Smooth muscle cell (in vitro differentiated cells): ENCODE measurements around the gene DMAC1. TPM values are rescaled to one million over a fixed set of nuclear protein-coding genes. Genes with fewer than 3 reads are reported as not detected.

Source experiments
- DNase-seq: peaks from one replicate; lab custom pipeline; 2025; ENCODE audit not compliant: unreplicated experiment; lab: John Stamatoyannopoulos, UW
- H2AFZ ChIP-seq: fragments of 200-600 bp; sonication (generic); 2 replicates; pipeline ENCODE4 v1.6.0; 2016; ENCODE audit warnings: antibody characterized with exemption, low read depth, mild to moderate bottlenecking
- H3F3A ChIP-seq: fragments of 200-600 bp; sonication (generic); 2 replicates; pipeline ENCODE4 v1.6.0; 2017; ENCODE audit warnings: antibody characterized with exemption, low read depth
- H3K27ac ChIP-seq: fragments of 200-600 bp; sonication (generic); 2 replicates; pipeline ENCODE4 v1.5.1; 2016; ENCODE audit warnings: low read depth, mild to moderate bottlenecking
- H3K27me3 ChIP-seq: fragments of 200-600 bp; sonication (generic); 2 replicates; pipeline ENCODE4 v1.6.1; 2016; ENCODE audit warnings: low read depth, mild to moderate bottlenecking
- H3K36me3 ChIP-seq: fragments of 200-600 bp; sonication (generic); 2 replicates; pipeline ENCODE4 v1.5.1; 2016; ENCODE audit warnings: low read depth
- H3K4me1 ChIP-seq: fragments of 200-600 bp; sonication (generic); 2 replicates; pipeline ENCODE4 v1.5.1; 2016; ENCODE audit warnings: low read depth
- H3K4me2 ChIP-seq: fragments of 200-600 bp; sonication (generic); 2 replicates; pipeline ENCODE4 v1.6.0; 2016; ENCODE audit warnings: mild to moderate bottlenecking
- H3K4me3 ChIP-seq: fragments of 200-600 bp; sonication (generic); 2 replicates; pipeline ENCODE4 v1.5.1; 2016; ENCODE audit warnings: mild to moderate bottlenecking
- H3K79me2 ChIP-seq: fragments of 200-600 bp; sonication (generic); 2 replicates; pipeline ENCODE4 v1.6.0; 2016; ENCODE audit warnings: low read depth, mild to moderate bottlenecking
- H3K9ac ChIP-seq: fragments of 200-600 bp; sonication (generic); 2 replicates; pipeline ENCODE4 v1.6.0; 2016; ENCODE audit warnings: low read depth
- H3K9me3 ChIP-seq: fragments of 200-600 bp; sonication (generic); replicated peaks from 2 replicates; pipeline ENCODE4 v1.5.1; 2016; ENCODE audit warnings: low read depth
- H4K20me1 ChIP-seq: fragments of 200-600 bp; sonication (generic); 2 replicates; pipeline ENCODE4 v1.6.0; 2016; ENCODE audit warnings: low read depth
- WGBS: methylation state at CpG from one replicate; pipeline ENCODE4 v1.1.7; 2016; ENCODE audit warnings: low lambda C conversion rate; 5-methylcytosine and 5-hydroxymethylcytosine counted together
- polyA plus RNA-seq: library from polyadenylated mRNA; unstranded; fragments of >200 nt; fragmentation: Nextera tagmentation; extraction: Ambion mirVana; gene quantifications from 2 replicates; pipeline ENCODE4 v1.2.1, GENCODE V29; 2016
- total RNA-seq: library from RNA; depleted of rRNA; stranded (reverse); fragments of >200 nt; gene quantifications from 2 replicates; pipeline ENCODE4 v1.2.3, GENCODE V29; 2014
- TF ChIP-seq, protein P1 (sequence below): fragments of 200-600 bp; sonication (generic); IDR thresholded peaks from 2 replicates; pipeline ENCODE4 v1.5.1; 2017; ENCODE audit warnings: borderline replicate concordance, mild to moderate bottlenecking, antibody characterized with exemption; ENCODE audit not compliant: insufficient read depth, poor library complexity, severe bottlenecking

Gene DMAC1
- total and polyA plus RNA-seq, 2 experiments from 2014 or later = 17.5 to 68.3 TPM

- no peaks in the 10 kb centered on the region for H3K9me3 ChIP-seq
- H2AFZ ChIP-seq = no peak overlapping the region
- no peaks in the 10 kb centered on the region for H3K36me3 ChIP-seq
- H3K9ac ChIP-seq = no peak overlapping the region
- no peak overlapping the region for H3K27ac ChIP-seq
- H3K4me1 ChIP-seq = no peaks in the 10 kb centered on the region
- H3K4me3 ChIP-seq = no peak overlapping the region
- no peaks in the 10 kb centered on the region for H3K27me3 ChIP-seq
- TF ChIP-seq, protein P1, sequence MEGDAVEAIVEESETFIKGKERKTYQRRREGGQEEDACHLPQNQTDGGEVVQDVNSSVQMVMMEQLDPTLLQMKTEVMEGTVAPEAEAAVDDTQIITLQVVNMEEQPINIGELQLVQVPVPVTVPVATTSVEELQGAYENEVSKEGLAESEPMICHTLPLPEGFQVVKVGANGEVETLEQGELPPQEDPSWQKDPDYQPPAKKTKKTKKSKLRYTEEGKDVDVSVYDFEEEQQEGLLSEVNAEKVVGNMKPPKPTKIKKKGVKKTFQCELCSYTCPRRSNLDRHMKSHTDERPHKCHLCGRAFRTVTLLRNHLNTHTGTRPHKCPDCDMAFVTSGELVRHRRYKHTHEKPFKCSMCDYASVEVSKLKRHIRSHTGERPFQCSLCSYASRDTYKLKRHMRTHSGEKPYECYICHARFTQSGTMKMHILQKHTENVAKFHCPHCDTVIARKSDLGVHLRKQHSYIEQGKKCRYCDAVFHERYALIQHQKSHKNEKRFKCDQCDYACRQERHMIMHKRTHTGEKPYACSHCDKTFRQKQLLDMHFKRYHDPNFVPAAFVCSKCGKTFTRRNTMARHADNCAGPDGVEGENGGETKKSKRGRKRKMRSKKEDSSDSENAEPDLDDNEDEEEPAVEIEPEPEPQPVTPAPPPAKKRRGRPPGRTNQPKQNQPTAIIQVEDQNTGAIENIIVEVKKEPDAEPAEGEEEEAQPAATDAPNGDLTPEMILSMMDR = peak; percentile 50
- H3F3A ChIP-seq = no peaks in the 10 kb centered on the region
- no peaks in the 10 kb centered on the region for H3K79me2 ChIP-seq
- no peak for DNase-seq
- no peaks in the 10 kb centered on the region for H4K20me1 ChIP-seq
- H3K4me2 ChIP-seq = no peak overlapping the region
- 47% methylated on average over 3 of the region's 3 CpGs for WGBS
These were observed 44.7 kb upstream of the DMAC1 start for GRCh38 chr9:7844242-7844641.

GRCh38 chr9:7841831-7842230 lies 42.3 kb upstream of the DMAC1 start:
- no peak overlapping the region for H2AFZ ChIP-seq
- no peak overlapping the region for H3K9ac ChIP-seq
- no peaks in the 10 kb centered on the region for H3K36me3 ChIP-seq
- no peaks in the 10 kb centered on the region for H3F3A ChIP-seq
- H3K79me2 ChIP-seq = no peaks in the 10 kb centered on the region
- WGBS = 92% methylated on average over 1 of the region's 1 CpG
- no peak for DNase-seq
- no peaks in the 10 kb centered on the region for H3K27me3 ChIP-seq
- no peaks in the 10 kb centered on the region for H3K9me3 ChIP-seq
- no peak overlapping the region for H3K27ac ChIP-seq
- no peaks in the 10 kb centered on the region for H4K20me1 ChIP-seq
- no peak overlapping the region for H3K4me2 ChIP-seq
- TF ChIP-seq, protein P1 = no peak
- no peaks in the 10 kb centered on the region for H3K4me1 ChIP-seq
- H3K4me3 ChIP-seq = no peak overlapping the region

DNA sequence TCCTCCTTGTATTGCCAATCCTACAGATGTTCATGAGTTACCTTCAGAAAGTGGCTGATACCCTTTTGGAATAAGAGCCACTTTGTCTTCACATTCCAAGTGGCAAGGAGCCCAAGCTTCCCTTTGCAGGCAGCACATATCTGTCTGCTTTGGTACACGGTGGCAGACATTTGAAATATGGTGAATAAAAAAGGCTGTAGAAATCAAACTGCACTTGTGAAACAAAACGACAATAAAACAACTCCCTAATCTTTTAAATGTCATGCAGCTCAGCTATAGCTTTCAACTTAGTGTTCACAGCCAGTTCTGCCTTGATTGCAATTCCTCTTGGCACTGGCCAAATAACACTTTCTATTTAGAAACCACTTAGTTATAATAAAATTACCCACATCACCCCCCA lies 35.0 kb upstream of the DMAC1 start:
- Histone ChIP-seq H3K36me3 (no peaks in the 10 kb centered on the region), H4K20me1 (no peaks in the 10 kb centered on the region), H3K4me1 (no peaks in the 10 kb centered on the region), H3K79me2 (no peaks in the 10 kb centered on the region), H3F3A (no peaks in the 10 kb centered on the region), H3K4me2 (no peak overlapping the region), H3K27ac (no peak overlapping the region), H3K9me3 (no peaks in the 10 kb centered on the region), H2AFZ (no peak overlapping the region), H3K27me3 (peaks cover 5% of the 10 kb centered on the region), H3K4me3 (no peak overlapping the region), H3K9ac (no peak overlapping the region)
- TF ChIP-seq, protein P1 = no peak
- DNase-seq = no peak
- WGBS = 78% methylated on average over 2 of the region's 2 CpGs

- Histone ChIP-seq H3K27me3 (no peaks in the 10 kb centered on the region), H2AFZ (no peak overlapping the region), H3K79me2 (no peaks in the 10 kb centered on the region), H3K9me3 (no peaks in the 10 kb centered on the region), H3K9ac (no peak overlapping the region), H3K4me3 (no peak overlapping the region), H3K4me2 (no peak overlapping the region), H3K4me1 (no peaks in the 10 kb centered on the region), H3K36me3 (no peaks in the 10 kb centered on the region), H3F3A (no peaks in the 10 kb centered on the region), H4K20me1 (no peaks in the 10 kb centered on the region), H3K27ac (no peak overlapping the region)
- 89% methylated on average over 1 of the region's 1 CpG for WGBS
- TF ChIP-seq, protein P1 = no peak
- DNase-seq = no peak
These were observed 28.8 kb upstream of the DMAC1 start for GRCh38 chr9:7828334-7828733.
